A673 (cell line): ENCODE results near the gene SPON1. TPM values are rescaled to one million over a fixed set of nuclear protein-coding genes. Genes with fewer than 3 reads are reported as not detected.

Source experiments
- BruUV-seq: library from RNA; stranded (reverse); fragments of 400-500 nt; replicated peaks from 2 replicates; lab custom pipeline; 2021; lab: Mats Ljungman, UMichigan
- CTCF ChIA-PET: fragments of 300-600 bp; sonication (Branson Sonifier 250); formaldehyde crosslinking; loops from one replicate; lab custom pipeline; 2022; ENCODE audit warnings: antibody characterized with exemption; lab: Charles Lee
- POLR2A ChIA-PET: fragments of 300-600 bp; sonication (Branson Sonifier 250); formaldehyde crosslinking; loops from one replicate; lab custom pipeline; 2022; ENCODE audit warnings: antibody characterized with exemption; ENCODE audit not compliant: low non-redundant PET; lab: Charles Lee
- DNase-seq: peaks from one replicate; pipeline ENCODE4 v3.0.0-alpha.2; 2015; ENCODE audit warnings: low spot score
- H3K27ac ChIP-seq: fragments of 200-600 bp; sonication (generic); 2 replicates; pipeline ENCODE4 v1.5.1; 2016; ENCODE audit warnings: mixed run types, low read depth, mild to moderate bottlenecking, mixed read lengths, antibody characterized with exemption, low read length; ENCODE audit not compliant: poor library complexity, severe bottlenecking
- H3K27me3 ChIP-seq: fragments of 200-600 bp; sonication (generic); replicated peaks from 2 replicates; pipeline ENCODE4 v1.6.1; 2017; ENCODE audit warnings: mixed run types, low read depth, mild to moderate bottlenecking, mixed read lengths, antibody characterized with exemption, low read length; ENCODE audit not compliant: insufficient read depth, poor library complexity
- H3K36me3 ChIP-seq: fragments of 200-600 bp; sonication (generic); 2 replicates; pipeline ENCODE4 v1.6.1; 2016; ENCODE audit warnings: mixed run types, mild to moderate bottlenecking, mixed read lengths, antibody characterized with exemption, low read length; ENCODE audit not compliant: insufficient read depth, poor library complexity, severe bottlenecking
- H3K4me1 ChIP-seq: fragments of 200-600 bp; sonication (generic); 2 replicates; pipeline ENCODE4 v1.6.1; 2017; ENCODE audit warnings: mixed run types, mild to moderate bottlenecking, mixed read lengths, antibody characterized with exemption, low read length; ENCODE audit not compliant: insufficient read depth, poor library complexity, severe bottlenecking
- H3K4me3 ChIP-seq: fragments of 200-600 bp; sonication (generic); 2 replicates; pipeline ENCODE4 v1.5.1; 2016; ENCODE audit warnings: low read depth, mixed run types, mild to moderate bottlenecking, mixed read lengths, low read length; ENCODE audit not compliant: poor library complexity, severe bottlenecking
- H3K9me3 ChIP-seq: fragments of 200-600 bp; sonication (generic); 2 replicates; pipeline ENCODE4 v1.6.1; 2016; ENCODE audit warnings: mixed run types, low read depth, mild to moderate bottlenecking, mixed read lengths, antibody characterized with exemption, low read length; ENCODE audit not compliant: poor library complexity, severe bottlenecking
- CTCF ChIP-seq: fragments of 300-800, 200-600 bp; sonication (generic); conservative IDR thresholded peaks from 2 replicates; pipeline ENCODE4 v1.5.1; 2017; ENCODE audit warnings: low read depth, mild to moderate bottlenecking, antibody characterized with exemption, low read length, moderate library complexity, mixed read lengths
- EZH2 ChIP-seq: fragments of 200-600 bp; sonication (generic); IDR thresholded peaks from 2 replicates; pipeline ENCODE4 v1.6.1; 2017; ENCODE audit warnings: borderline replicate concordance, low read depth, mild to moderate bottlenecking, mixed read lengths, antibody characterized with exemption, low read length; ENCODE audit not compliant: poor library complexity, severe bottlenecking
- intact Hi-C: fragments of 100-400 bp; cut with micrococcal nuclease; formaldehyde crosslinking; loops from one replicate; pipeline ENCODE4 v1.10.0; 2022; ENCODE audit not compliant: unreplicated experiment
- total RNA-seq: library from RNA; stranded (reverse); gene quantifications from 2 replicates; pipeline ENCODE4 v1.2.3, GENCODE V29; 2021

SPON1 gene
- total RNA-seq, 1 experiment from 2014 or later: not detected

- no peak for DNase-seq
- no peaks in the 10 kb centered on the region for H3K36me3 ChIP-seq
- H3K4me3 ChIP-seq: no peak overlapping the region
- ChIA-PET POLR2A (no interaction called here), CTCF (no interaction called here)
- intact Hi-C loops: no loop called here
- BruUV-seq: no TSS peak
- peaks cover 25% of the 10 kb centered on the region for H3K27me3 ChIP-seq
- H3K4me1 ChIP-seq: no peaks in the 10 kb centered on the region
- no peak overlapping the region for H3K27ac ChIP-seq
- TF ChIP-seq CTCF (no peak), EZH2 (no peak)
- no peaks in the 10 kb centered on the region for H3K9me3 ChIP-seq
These were observed 256.2 kb downstream of the SPON1 start for GRCh38 chr11:14218728-14219127.

GRCh38 chr11:14223636-14224288 lies 261.2 kb downstream of the SPON1 start:
- Histone ChIP-seq H3K4me3 (no peak overlapping the region), H3K4me1 (no peaks in the 10 kb centered on the region), H3K9me3 (no peaks in the 10 kb centered on the region), H3K27me3 (peaks cover 11% of the 10 kb centered on the region), H3K36me3 (no peaks in the 10 kb centered on the region), H3K27ac (no peak overlapping the region)
- intact Hi-C loops: no loop called here
- BruUV-seq: no TSS peak
- POLR2A ChIA-PET: no interaction called here
- no peak for TF ChIP-seq CTCF
- no peak for TF ChIP-seq EZH2
- no peak for DNase-seq
- CTCF ChIA-PET: no interaction called here

GRCh38 chr11:14224395-14224794 lies 261.9 kb downstream of the SPON1 start:
- ChIA-PET CTCF (no interaction called here), POLR2A (interaction anchor here (0.6 kb wide), 1 partner anchor 821 kb away, joined by 3 read pairs; no protein-coding TSS in a partner anchor)
- DNase-seq: no peak
- no TSS peak for BruUV-seq
- H3K9me3 ChIP-seq: no peaks in the 10 kb centered on the region
- H3K27ac ChIP-seq: no peak overlapping the region
- intact Hi-C loops: no loop called here
- H3K4me1 ChIP-seq: no peaks in the 10 kb centered on the region
- no peak overlapping the region for H3K4me3 ChIP-seq
- TF ChIP-seq CTCF (no peak), EZH2 (no peak)
- peaks cover 10% of the 10 kb centered on the region for H3K27me3 ChIP-seq
- no peaks in the 10 kb centered on the region for H3K36me3 ChIP-seq
